ENCODE results near the gene IL4I1.

DNA sequence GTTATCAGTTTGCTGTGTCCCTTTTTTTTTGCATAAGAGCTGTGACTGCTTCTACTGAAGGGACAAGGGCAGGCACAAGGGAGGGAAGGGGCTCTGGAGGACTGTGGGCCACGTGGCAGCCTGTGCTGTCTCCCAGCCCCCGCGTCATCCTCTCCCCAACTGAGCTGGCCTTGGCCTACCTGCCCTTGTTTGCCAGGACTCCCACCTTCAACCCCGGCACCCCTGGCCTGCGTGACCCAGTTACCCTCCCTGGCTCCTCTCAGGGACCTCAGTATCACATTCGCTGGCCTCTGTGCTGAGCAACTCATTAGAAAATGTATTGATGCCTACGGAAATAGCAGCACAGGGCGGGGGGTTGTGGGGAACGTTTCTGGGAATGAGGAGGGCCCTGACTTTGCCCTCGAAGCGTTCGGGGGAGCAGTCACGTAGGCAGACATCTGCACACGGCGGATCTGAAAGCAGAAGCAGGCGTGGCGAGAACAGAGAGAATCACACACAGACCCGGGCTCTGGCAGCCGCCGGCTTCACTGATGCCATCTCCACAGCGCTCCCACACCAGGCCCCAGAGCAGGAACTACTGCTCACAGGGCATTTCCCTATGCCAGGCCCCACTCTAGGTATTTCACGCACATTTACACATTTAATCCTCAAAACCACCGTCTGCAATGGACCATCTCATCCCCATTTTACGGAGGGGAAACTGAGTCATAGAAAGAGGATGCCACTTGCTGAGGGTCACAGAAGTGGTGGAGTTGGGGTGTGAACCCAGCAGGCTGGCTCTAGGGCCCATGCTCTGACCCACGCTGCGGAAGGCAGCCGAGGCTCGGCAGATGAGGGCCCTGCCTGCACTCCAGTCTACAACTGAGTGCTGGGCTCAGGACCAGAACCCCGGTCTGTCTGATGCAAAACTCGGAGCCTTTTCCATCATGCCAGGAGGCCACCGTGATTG is 26.6 kb upstream of the IL4I1 start:
- no peak for TF ChIP-seq POLR2A (IDR thresholded peaks at IDR 0.05; ENCODE audit: low read length)
- no peak for TF ChIP-seq GATA1 (IDR thresholded peaks at IDR 0.05; ENCODE audit: low read depth, low read length)
